ENCODE data around the gene VCX2.

Gene VCX2

Small RNA genes within 50 kb of the gene (microRNA-seq; reads per million reads assigned to microRNA genes)
- gene MIR651 = 167 reads per million, percentile 75 among the genes with 10 or more reads in this experiment

All from HL-60 (cell line).